GM19099 (cell line): ENCODE measurements around the gene TRIM71.

Experiments
- POLR2A ChIP-seq: IDR thresholded peaks from 3 replicates; pipeline ENCODE4 v1.6.1; 2011; ENCODE audit warnings: low read depth; ENCODE audit not compliant: insufficient read length; ENCODE audit errors: extremely low read depth

Gene TRIM71

GRCh38 chr3:32818229-32818969, 602 bp downstream of the TRIM71 start:
- no peak for TF ChIP-seq POLR2A

DNA sequence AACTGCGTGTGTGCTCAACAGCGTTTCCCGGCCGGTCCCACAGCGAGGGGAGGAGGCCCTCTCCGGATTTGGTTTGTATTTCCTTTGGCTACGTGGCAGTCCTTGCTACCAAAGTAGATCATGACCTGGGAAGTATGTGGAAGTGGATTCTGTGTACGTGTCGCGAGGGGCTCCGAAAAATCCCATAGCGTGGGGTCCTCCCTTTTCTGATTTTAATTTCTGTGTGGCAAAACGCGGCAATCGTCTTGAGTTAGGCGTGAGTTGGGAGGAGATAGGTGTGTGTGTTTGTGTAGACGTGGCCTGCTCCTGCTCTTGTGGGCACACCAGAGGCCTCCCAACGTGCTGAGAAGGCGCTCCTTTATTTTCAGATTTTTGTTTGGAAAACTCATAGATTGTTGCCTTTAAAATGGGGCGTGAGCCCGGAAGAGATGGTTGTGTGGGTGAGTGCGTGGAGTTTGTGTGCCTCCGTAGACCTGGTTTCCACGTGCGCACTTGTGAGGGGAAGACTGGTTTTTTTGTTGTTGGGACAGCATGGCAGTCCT, 1.2 kb downstream of the TRIM71 start:
- no peak for TF ChIP-seq POLR2A

DNA sequence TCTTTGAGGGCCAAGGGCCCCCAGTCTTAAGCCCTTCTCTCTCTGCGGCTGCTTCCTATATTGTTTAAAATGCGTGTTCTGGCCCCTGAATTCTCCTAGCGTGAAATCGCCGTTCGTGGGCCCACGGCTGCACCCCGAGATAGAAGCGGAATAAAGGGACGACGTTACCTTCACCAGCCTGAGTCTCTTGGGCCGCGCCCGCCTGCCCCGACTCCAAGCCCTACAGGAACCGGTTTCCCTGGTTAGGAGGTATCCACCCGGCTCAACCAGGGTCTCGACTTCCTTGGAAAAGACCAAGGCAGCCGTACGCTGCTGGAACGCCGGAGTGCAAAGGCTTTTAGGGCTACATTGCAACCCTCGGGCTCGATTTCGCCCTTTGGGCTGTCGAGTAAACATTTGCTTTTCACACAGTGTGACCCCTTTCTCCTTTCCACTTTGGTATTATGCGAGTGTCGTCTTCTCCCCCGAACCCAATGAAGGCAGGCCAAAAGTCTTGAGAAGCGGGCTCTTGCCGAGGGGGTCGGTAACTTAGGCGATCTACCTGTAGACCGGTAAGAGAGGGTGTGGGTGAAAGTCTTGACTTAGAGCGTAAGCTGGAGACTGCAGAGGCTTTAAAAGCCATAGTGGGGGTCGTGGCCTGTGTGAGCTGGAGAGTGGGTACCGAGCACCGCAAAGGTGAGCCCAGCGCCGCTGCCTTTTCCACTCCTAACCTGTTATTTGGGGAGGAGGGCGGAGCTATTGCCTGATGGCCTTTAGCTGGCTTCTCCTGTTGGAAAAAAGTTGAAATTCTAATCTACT, 2.0 kb downstream of the TRIM71 start:
- no peak for TF ChIP-seq POLR2A

DNA sequence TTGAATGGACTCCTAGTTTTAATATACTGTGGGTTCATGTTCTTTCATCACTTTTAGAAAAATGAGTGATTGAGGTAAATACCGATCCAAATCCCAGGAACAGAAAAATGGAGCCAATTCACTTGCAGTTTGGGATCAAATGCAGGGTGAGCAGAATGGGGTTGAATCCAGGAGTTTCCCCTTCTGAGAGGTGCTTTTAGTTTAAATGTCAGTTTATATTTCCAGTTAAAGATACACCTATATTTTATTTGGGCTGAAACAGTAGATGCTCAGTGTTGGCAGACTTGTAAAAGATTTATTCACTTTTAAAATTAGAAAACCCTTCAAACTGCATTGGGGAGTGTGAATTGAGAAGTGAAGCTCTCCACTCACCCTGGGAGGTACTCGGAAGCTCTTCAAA, 2.6 kb downstream of the TRIM71 start:
- TF ChIP-seq POLR2A = no peak

DNA sequence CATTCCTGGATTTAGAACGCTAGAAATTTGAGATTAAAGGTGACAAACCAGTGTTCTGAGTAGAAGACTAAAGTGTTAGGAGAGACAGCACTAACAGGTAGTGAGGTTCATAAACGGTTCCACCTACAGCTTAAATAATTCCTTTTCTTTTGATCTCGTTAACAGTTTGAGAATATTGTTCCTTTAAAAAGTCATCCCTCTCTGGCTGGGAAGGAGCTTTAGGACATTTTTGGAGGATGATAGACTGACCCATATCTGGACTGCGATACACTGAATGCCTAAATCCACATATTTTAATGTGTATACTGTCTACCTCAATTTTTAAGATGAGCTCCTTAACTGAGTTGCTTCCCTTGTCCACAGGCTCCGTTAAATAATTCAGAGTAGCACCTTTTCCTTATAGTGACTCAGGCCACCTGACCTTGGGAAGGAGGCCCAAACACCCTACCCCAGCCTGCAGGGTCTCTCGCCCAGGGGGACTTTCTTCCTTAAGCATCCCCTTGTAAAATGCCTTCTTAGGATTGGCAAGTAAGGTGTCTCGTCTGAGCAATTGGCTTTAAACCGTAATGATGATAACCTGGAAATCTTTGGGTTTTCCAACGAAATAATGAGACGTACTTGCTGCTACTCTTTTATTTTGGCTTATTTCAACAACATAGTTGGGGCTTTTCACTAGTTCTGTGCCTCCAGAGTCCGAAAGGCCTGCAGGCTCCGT, 3.3 kb downstream of the TRIM71 start:
- TF ChIP-seq POLR2A = no peak

- no peak for TF ChIP-seq POLR2A
Observed at GRCh38 chr3:32821686-32822296, 4.0 kb downstream of the TRIM71 start.

GRCh38 chr3:32822609-32823498, 5.1 kb downstream of the TRIM71 start:
- no peak for TF ChIP-seq POLR2A

GRCh38 chr3:32825601-32826375, 8.0 kb downstream of the TRIM71 start:
- TF ChIP-seq POLR2A = no peak

DNA sequence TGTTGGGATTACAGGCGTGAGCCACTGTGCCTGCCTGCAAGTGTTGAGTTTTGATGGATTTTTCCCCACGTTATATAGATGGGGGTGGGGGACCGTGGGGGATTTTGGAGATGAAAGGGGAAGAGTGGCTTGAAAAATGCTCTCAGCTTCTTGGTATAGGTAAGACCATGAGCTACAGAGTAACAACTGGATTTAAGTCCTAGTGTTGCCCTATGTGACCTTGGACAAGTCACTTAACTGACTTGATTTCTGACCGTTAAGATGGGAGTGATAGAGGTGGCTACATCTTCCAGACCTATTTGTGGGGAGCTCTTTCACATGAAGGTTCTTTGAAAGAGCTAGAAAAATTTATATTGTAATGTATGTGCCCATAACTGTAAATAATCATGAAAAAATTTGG, 13.3 kb downstream of the TRIM71 start:
- no peak for TF ChIP-seq POLR2A

GRCh38 chr3:32831791-32832190, 14.0 kb downstream of the TRIM71 start:
- TF ChIP-seq POLR2A = no peak

- no peak for TF ChIP-seq POLR2A
Observed at GRCh38 chr3:32832193-32832592, 14.4 kb downstream of the TRIM71 start.

DNA sequence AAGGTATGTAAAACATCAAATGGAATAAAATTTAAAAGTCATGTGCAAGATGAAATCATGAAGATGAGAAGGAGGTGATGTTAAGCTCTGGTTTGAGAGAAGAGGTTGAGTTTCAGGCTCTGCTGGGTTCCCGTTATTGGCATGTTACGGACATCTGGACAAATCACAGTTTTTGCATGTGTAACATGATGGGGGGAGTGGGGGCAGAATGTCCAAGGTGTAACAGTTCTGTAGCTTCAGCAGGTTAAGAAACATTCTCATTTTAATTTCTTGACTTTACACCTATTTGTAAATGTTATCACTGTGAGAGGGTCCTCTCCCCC, 17.2 kb downstream of the TRIM71 start:
- TF ChIP-seq POLR2A = no peak

DNA sequence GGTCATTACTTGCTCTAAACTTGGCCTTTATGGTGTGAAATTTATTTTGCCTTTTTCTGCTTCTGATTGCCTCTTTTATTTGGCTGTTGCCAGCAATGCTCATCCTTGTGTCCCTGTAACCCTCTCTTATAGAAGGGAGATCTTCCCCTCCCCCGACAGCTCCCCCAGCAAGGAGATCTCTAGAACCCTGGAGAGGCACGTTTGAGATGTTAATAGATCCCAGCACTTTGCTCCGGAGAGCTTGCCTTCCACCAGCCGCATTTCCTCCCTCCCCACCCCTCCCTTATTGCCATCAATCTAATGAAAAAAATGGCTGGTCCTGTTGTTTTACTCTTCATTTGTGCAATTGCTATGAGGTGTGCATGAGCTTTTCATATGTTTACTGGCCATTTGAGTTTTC, 18.2 kb downstream of the TRIM71 start:
- no peak for TF ChIP-seq POLR2A
